ENCODE results near the gene CFAP70.
"Not testable (repeated sequence)": the region's sequence is repeated elsewhere in the genome, so short reads cannot be mapped to it uniquely, and the experiment has no call there.

The CFAP70 gene

GRCh38 chr10:73401636-73402035 lies 43.0 kb upstream of the CFAP70 start:
- no peak overlapping the region for H3K4me3 ChIP-seq (ENCODE audit: control insufficient read depth, low read depth, low read length)
- TF ChIP-seq, protein P1, sequence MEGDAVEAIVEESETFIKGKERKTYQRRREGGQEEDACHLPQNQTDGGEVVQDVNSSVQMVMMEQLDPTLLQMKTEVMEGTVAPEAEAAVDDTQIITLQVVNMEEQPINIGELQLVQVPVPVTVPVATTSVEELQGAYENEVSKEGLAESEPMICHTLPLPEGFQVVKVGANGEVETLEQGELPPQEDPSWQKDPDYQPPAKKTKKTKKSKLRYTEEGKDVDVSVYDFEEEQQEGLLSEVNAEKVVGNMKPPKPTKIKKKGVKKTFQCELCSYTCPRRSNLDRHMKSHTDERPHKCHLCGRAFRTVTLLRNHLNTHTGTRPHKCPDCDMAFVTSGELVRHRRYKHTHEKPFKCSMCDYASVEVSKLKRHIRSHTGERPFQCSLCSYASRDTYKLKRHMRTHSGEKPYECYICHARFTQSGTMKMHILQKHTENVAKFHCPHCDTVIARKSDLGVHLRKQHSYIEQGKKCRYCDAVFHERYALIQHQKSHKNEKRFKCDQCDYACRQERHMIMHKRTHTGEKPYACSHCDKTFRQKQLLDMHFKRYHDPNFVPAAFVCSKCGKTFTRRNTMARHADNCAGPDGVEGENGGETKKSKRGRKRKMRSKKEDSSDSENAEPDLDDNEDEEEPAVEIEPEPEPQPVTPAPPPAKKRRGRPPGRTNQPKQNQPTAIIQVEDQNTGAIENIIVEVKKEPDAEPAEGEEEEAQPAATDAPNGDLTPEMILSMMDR (IDR thresholded peaks at IDR 0.05; ENCODE audit: control insufficient read depth, insufficient read depth, low read depth, low read length, missing control alignments) = no peak
- DNase-seq (ENCODE audit: low read depth) = no peak

- DNase-seq (ENCODE audit: low read depth) = no peak
These were observed 40.4 kb upstream of the CFAP70 start for GRCh38 chr10:73399063-73399462.

GRCh38 chr10:73398024-73398423 lies 39.4 kb upstream of the CFAP70 start:
- TF ChIP-seq, protein P1 (IDR thresholded peaks at IDR 0.05; ENCODE audit: control insufficient read depth, insufficient read depth, low read depth, low read length, missing control alignments) = no peak
- no peak overlapping the region for H3K4me3 ChIP-seq (ENCODE audit: control insufficient read depth, low read depth, low read length)
- DNase-seq (ENCODE audit: low read depth) = no peak

More at GRCh38 chr10:73399063-73399462, 40.4 kb upstream of the CFAP70 start:
- TF ChIP-seq, protein P1 (IDR thresholded peaks at IDR 0.05; ENCODE audit: control insufficient read depth, insufficient read depth, low read depth, low read length, missing control alignments) = no peak
- H3K4me3 ChIP-seq (ENCODE audit: control insufficient read depth, low read depth, low read length) = no peak overlapping the region

DNA sequence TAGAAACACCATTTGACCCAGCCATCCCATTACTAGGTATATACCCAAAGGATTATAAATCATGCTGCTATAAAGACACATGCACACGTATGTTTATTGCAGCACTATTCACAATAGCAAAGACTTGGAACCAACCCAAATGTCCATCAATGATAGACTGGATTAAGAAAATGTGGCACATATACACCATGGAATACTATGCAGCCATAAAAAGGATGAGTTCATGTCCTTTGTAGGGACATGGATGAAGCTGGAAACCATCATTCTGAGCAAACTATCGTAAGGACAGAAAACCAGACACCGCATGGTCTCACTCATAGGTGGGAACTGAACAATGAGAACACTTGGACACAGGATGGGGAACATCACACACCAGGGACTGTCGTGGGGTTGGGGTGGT lies 35.7 kb upstream of the CFAP70 start:
- DNase-seq (ENCODE audit: low read depth); H3K4me3 ChIP-seq (ENCODE audit: control insufficient read depth, low read depth, low read length): not testable (repeated sequence)

DNA sequence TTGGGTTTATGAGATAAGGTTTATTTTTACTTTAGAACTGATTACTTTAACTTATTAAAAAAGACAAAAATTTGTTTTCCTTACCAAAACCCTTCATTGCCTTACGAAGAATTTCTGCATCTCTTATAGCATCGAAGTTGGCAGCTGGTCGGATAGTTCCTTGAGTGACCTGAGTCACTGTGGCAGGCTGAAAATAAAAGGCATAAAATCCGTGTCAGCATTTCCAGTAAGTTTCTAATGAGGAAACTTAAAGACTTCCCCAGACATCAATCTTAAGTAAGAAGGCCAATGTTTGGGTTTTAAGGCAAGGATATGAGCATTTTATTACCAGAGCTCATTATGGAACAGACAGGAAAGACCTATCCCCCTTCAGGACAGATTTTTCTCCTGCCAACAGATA lies 29.6 kb upstream of the CFAP70 start:
- TF ChIP-seq, protein P1 (IDR thresholded peaks at IDR 0.05; ENCODE audit: control insufficient read depth, insufficient read depth, low read depth, low read length, missing control alignments) = no peak
- DNase-seq (ENCODE audit: low read depth) = no peak
- H3K4me3 ChIP-seq (ENCODE audit: control insufficient read depth, low read depth, low read length) = no peak overlapping the region

DNA sequence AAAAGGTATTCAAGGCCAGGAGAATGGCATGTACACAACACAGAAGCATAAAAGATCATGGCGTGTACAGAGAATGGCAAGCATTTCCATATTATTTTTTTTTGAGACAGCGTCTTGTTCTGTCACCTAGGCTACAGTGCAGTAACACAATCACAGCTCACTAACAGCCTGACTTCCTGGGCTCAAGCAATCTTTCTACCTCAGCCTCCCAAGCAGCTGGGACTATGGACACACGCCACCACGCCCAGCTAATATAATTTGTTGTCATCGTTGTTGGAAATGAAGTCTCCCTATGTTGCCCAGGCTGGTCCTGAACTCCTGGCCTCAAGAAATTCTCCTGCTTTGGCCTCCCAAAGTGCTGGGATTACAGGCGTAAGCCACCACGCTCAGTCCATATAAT lies 27.9 kb upstream of the CFAP70 start:
- no peak overlapping the region for H3K4me3 ChIP-seq (ENCODE audit: control insufficient read depth, low read depth, low read length)
- TF ChIP-seq, protein P1 (IDR thresholded peaks at IDR 0.05; ENCODE audit: control insufficient read depth, insufficient read depth, low read depth, low read length, missing control alignments) = no peak
- DNase-seq (ENCODE audit: low read depth) = no peak

DNA sequence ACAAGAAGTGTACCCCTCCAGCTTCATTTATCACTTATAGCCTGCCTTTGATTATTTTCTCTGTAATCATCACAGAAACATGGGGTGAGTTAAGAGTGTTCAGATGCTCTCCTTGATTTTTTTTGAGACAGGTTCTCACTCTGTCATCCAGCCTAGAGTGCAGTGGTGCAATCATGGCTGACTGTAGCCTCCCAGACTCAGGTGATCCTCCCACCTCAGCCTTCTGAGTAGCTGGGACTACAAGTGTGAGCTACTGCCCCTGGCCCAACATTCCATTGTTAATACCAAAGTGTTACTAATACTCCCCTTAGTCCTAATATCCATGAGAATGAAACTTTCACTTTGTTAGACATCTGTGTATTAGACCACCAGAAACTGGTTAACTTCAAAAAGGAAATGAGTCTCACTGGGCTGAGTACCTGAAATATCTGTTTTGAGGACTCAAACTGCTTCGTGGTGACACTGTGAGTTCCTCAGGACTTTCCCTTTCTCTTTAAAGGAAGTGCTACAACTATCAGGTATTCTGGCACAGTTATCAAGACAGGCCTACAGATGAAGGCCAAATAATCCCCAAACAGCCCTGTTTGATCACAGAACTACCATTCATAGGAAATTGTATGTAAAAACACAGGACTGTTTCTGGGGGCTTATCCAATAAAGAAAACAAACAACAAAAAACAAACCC lies 20.5 kb upstream of the CFAP70 start:
- no peak overlapping the region for H3K4me3 ChIP-seq (ENCODE audit: control insufficient read depth, low read depth, low read length)
- no peak for DNase-seq (ENCODE audit: low read depth)
- TF ChIP-seq, protein P1 (IDR thresholded peaks at IDR 0.05; ENCODE audit: control insufficient read depth, insufficient read depth, low read depth, low read length, missing control alignments) = no peak
